ENCODE measurements around the gene LAMA5. TPM values are rescaled to one million over a fixed set of nuclear protein-coding genes. Genes with fewer than 3 reads are reported as not detected.

The LAMA5 gene
- total and polyA plus RNA-seq, 9 donors, result 4.7 to 115 (median 42.2) TPM

GRCh38 chr20:62405108-62405980 is 38.2 kb upstream of the LAMA5 start:
- TF ChIP-seq EP300 (IDR thresholded peaks at IDR 0.05), result no peak
- peak in 2 of 3 donors; percentile 48 to 71 for TF ChIP-seq CTCF (IDR thresholded peaks at IDR 0.05)
- Histone ChIP-seq H3K9me3 (no peaks in the 10 kb centered on the region), H3K27ac (peak overlapping the region; percentile 21 to 52), H3K27me3 (no peaks in the 10 kb centered on the region), H3K4me1 (ENCODE audit: insufficient read depth) (peaks cover 14% of the 10 kb centered on the region), H3K4me3 (no peak overlapping the region), H3K36me3 (no peaks in the 10 kb centered on the region)
- 55 to 63% (median 56%) methylated on average over 23 of the region's 23 CpGs for WGBS, 3 donors
- intact Hi-C loops (cut with DNase I), result loop anchor here in 3 of 4 donors (5.0 to 10.0 kb wide), 3 partner anchors 239 to 397 kb away; partner anchors contain the start of genes OGFR (in 1 of the 3) and SLCO4A1 (in 1 of the 3)
- peak; percentile 62 to 82 (median 77) for DNase-seq

GRCh38 chr20:62404761-62405107 is 37.6 kb upstream of the LAMA5 start:
- H3K9me3 ChIP-seq, result no peaks in the 10 kb centered on the region
- WGBS, 3 donors, result 89 to 94% (median 92%) methylated on average over 12 of the region's 12 CpGs
- peaks cover 13% of the 10 kb centered on the region for H3K4me1 ChIP-seq (ENCODE audit: insufficient read depth)
- no peaks in the 10 kb centered on the region for H3K36me3 ChIP-seq
- no peak for DNase-seq
- intact Hi-C loops (cut with DNase I), result loop anchor here in 3 of 4 donors (5.0 to 10.0 kb wide), 3 partner anchors 240 to 398 kb away; partner anchors contain the start of genes OGFR (in 1 of the 3) and SLCO4A1 (in 1 of the 3)
- H3K27me3 ChIP-seq, result no peaks in the 10 kb centered on the region
- no peak overlapping the region for H3K4me3 ChIP-seq
- TF ChIP-seq EP300 (IDR thresholded peaks at IDR 0.05) (no peak), CTCF (IDR thresholded peaks at IDR 0.05) (no peak), POLR2A (IDR thresholded peaks at IDR 0.05) (no peak)
- H3K27ac ChIP-seq, result no peak overlapping the region

- no peak for DNase-seq
- H3K36me3 ChIP-seq, result no peaks in the 10 kb centered on the region
- peaks cover 13% of the 10 kb centered on the region for H3K4me1 ChIP-seq (ENCODE audit: insufficient read depth)
- no peak for TF ChIP-seq EP300 (IDR thresholded peaks at IDR 0.05)
- no peak for TF ChIP-seq POLR2A (IDR thresholded peaks at IDR 0.05)
- no peak for TF ChIP-seq CTCF (IDR thresholded peaks at IDR 0.05)
- WGBS, 3 donors, result 81 to 93% (median 82%) methylated on average over 9 of the region's 9 CpGs
- H3K27ac ChIP-seq, result no peak overlapping the region
- H3K27me3 ChIP-seq, result no peaks in the 10 kb centered on the region
- H3K4me3 ChIP-seq, result no peak overlapping the region
- H3K9me3 ChIP-seq, result no peaks in the 10 kb centered on the region
- intact Hi-C loops (cut with DNase I), result loop anchor here in 2 of 4 donors (10.0 kb wide), 2 partner anchors 241 to 389 kb away; partner anchors contain the start of gene SLCO4A1 (in 1 of the 2)
These were observed 37.1 kb upstream of the LAMA5 start for GRCh38 chr20:62404112-62404665.

GRCh38 chr20:62403331-62403730 is 36.2 kb upstream of the LAMA5 start:
- peaks cover 13% of the 10 kb centered on the region for H3K4me1 ChIP-seq (ENCODE audit: insufficient read depth)
- intact Hi-C loops (cut with DNase I), result loop anchor here in 2 of 4 donors (10.0 kb wide), 2 partner anchors 241 to 389 kb away; partner anchors contain the start of gene SLCO4A1 (in 1 of the 2)
- TF ChIP-seq EP300 (IDR thresholded peaks at IDR 0.05) (no peak), CTCF (IDR thresholded peaks at IDR 0.05) (no peak), POLR2A (IDR thresholded peaks at IDR 0.05) (no peak)
- H3K9me3 ChIP-seq, result no peaks in the 10 kb centered on the region
- no peak overlapping the region for H3K27ac ChIP-seq
- H3K27me3 ChIP-seq, result no peaks in the 10 kb centered on the region
- WGBS, 3 donors, result 77 to 81% (median 77%) methylated on average over 13 of the region's 13 CpGs
- no peaks in the 10 kb centered on the region for H3K36me3 ChIP-seq
- no peak overlapping the region for H3K4me3 ChIP-seq
- no peak for DNase-seq

Data from ovary (tissue), 9 donors.